ENCODE measurements around the gene TEX29.

- TF ChIP-seq, protein P1, sequence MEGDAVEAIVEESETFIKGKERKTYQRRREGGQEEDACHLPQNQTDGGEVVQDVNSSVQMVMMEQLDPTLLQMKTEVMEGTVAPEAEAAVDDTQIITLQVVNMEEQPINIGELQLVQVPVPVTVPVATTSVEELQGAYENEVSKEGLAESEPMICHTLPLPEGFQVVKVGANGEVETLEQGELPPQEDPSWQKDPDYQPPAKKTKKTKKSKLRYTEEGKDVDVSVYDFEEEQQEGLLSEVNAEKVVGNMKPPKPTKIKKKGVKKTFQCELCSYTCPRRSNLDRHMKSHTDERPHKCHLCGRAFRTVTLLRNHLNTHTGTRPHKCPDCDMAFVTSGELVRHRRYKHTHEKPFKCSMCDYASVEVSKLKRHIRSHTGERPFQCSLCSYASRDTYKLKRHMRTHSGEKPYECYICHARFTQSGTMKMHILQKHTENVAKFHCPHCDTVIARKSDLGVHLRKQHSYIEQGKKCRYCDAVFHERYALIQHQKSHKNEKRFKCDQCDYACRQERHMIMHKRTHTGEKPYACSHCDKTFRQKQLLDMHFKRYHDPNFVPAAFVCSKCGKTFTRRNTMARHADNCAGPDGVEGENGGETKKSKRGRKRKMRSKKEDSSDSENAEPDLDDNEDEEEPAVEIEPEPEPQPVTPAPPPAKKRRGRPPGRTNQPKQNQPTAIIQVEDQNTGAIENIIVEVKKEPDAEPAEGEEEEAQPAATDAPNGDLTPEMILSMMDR (IDR thresholded peaks at IDR 0.05; ENCODE audit: borderline replicate concordance, extremely low read depth, low read length, poor library complexity, severe bottlenecking): peak; percentile 33
- TF ChIP-seq EZH2 (IDR thresholded peaks at IDR 0.05; ENCODE audit: borderline replicate concordance, low read depth, low read length, severe bottlenecking): no peak
Observed at GRCh38 chr13:111286162-111286561, 34.3 kb upstream of the TEX29 start.
